Brain microvascular endothelial cell (primary cell): Measurements from ENCODE around the gene HEPHL1.

Experiments
- DNase-seq: peaks from one replicate; pipeline ENCODE4 v3.0.0-alpha.2; 2020
- H3K27ac ChIP-seq: fragments of 250-450 bp; sonication (Bioruptor Pico); 2 replicates; pipeline ENCODE4 v1.5.1; 2020; ENCODE audit warnings: mild to moderate bottlenecking, moderate library complexity
- H3K27me3 ChIP-seq: fragments of 250-450 bp; sonication (Bioruptor Pico); replicated peaks from 2 replicates; pipeline ENCODE4 v1.5.1; 2020; ENCODE audit warnings: mild to moderate bottlenecking
- H3K36me3 ChIP-seq: fragments of 250-450 bp; sonication (Bioruptor Pico); replicated peaks from 2 replicates; pipeline ENCODE4 v1.5.1; 2020; ENCODE audit warnings: mild to moderate bottlenecking
- H3K4me3 ChIP-seq: 2 replicates; pipeline ENCODE4 v1.5.1; 2011; ENCODE audit warnings: low read depth, mild to moderate bottlenecking, control low read depth, low read length, moderate library complexity
- CTCF ChIP-seq: IDR thresholded peaks from 2 replicates; pipeline ENCODE4 v1.5.1; 2011; ENCODE audit warnings: low read depth, mild to moderate bottlenecking, moderate library complexity, low read length, control low read depth, inconsistent platforms; ENCODE audit errors: missing control alignments
- in situ Hi-C: cut with HindIII; loops from 2 replicates; pipeline ENCODE4 v1.10.0; 2017; ENCODE audit warnings: low sequenced_read_pairs, low pct_ligation_motif_present

The HEPHL1 gene

GRCh38 chr11:94120946-94121345, 99.8 kb downstream of the HEPHL1 start:
- no peaks in the 10 kb centered on the region for H3K36me3 ChIP-seq
- in situ Hi-C loops: no loop called here
- no peak overlapping the region for H3K4me3 ChIP-seq
- H3K27ac ChIP-seq: peak overlapping the region; percentile 47
- DNase-seq: peak; percentile 87
- TF ChIP-seq CTCF: no peak
- no peaks in the 10 kb centered on the region for H3K27me3 ChIP-seq

GRCh38 chr11:94125407-94126115, 104.4 kb downstream of the HEPHL1 start:
- Histone ChIP-seq H3K36me3 (no peaks in the 10 kb centered on the region), H3K4me3 (no peak overlapping the region), H3K27ac (no peak overlapping the region), H3K27me3 (no peaks in the 10 kb centered on the region)
- TF ChIP-seq CTCF: no peak
- in situ Hi-C loops: no loop called here
- no peak for DNase-seq

GRCh38 chr11:94127638-94128037, 106.5 kb downstream of the HEPHL1 start:
- no peak for TF ChIP-seq CTCF
- DNase-seq: no peak
- in situ Hi-C loops: no loop called here
- Histone ChIP-seq H3K4me3 (peak overlapping the region; percentile 95), H3K27me3 (no peaks in the 10 kb centered on the region), H3K27ac (no peak overlapping the region), H3K36me3 (no peaks in the 10 kb centered on the region)

GRCh38 chr11:94128291-94128745, 107.2 kb downstream of the HEPHL1 start:
- H3K27me3 ChIP-seq: no peaks in the 10 kb centered on the region
- no peak for DNase-seq
- H3K36me3 ChIP-seq: no peaks in the 10 kb centered on the region
- H3K27ac ChIP-seq: peak overlapping the region; percentile 79
- no peak for TF ChIP-seq CTCF
- H3K4me3 ChIP-seq: peak overlapping the region; percentile 95
- in situ Hi-C loops: no loop called here

GRCh38 chr11:94128746-94129511, 107.8 kb downstream of the HEPHL1 start, which contains the start of gene PANX1:
Gene PANX1 (plus strand): TSS chr11:94128841. CDS start chr11:94129313, 472 bp downstream.
- TF ChIP-seq CTCF: no peak
- in situ Hi-C loops: no loop called here
- peak; percentile 74 for DNase-seq
- H3K4me3 ChIP-seq: peak within 1 kb of the TSS; percentile 95
- H3K27me3 ChIP-seq: no peaks in the 10 kb centered on the region
- H3K36me3 ChIP-seq: no peaks in the 10 kb centered on the region
- H3K27ac ChIP-seq: peak within 1 kb of the TSS; percentile 79
